Measurements from ENCODE around the gene GNAI1.
"Not testable (repeated sequence)": the region's sequence is repeated elsewhere in the genome, so short reads cannot be mapped to it uniquely, and the experiment has no call there.

GNAI1 gene

GRCh38 chr7:80150611-80151273 lies 16.1 kb downstream of the GNAI1 start:
- DNase-seq (ENCODE audit: low spot score), result no peak

GRCh38 chr7:80151274-80151665 lies 16.6 kb downstream of the GNAI1 start:
- TF ChIP-seq CTCF (IDR thresholded peaks at IDR 0.05; ENCODE audit: extremely low read depth, missing control alignments), result no peak
- DNase-seq (ENCODE audit: low spot score), result no peak

More at GRCh38 chr7:80150611-80151273, 16.1 kb downstream of the GNAI1 start:
- TF ChIP-seq CTCF (IDR thresholded peaks at IDR 0.05; ENCODE audit: extremely low read depth, missing control alignments), result no peak

- TF ChIP-seq CTCF (IDR thresholded peaks at IDR 0.05; ENCODE audit: extremely low read depth, missing control alignments), result no peak
- no peak for DNase-seq (ENCODE audit: low spot score)
Measured at GRCh38 chr7:80153446-80153845, 18.8 kb downstream of the GNAI1 start.

- no peak for DNase-seq (ENCODE audit: low spot score)
- no peak for TF ChIP-seq CTCF (IDR thresholded peaks at IDR 0.05; ENCODE audit: extremely low read depth, missing control alignments)
Measured at GRCh38 chr7:80154656-80155333, 20.2 kb downstream of the GNAI1 start.

GRCh38 chr7:80155374-80155773 lies 20.7 kb downstream of the GNAI1 start:
- no peak for TF ChIP-seq CTCF (IDR thresholded peaks at IDR 0.05; ENCODE audit: extremely low read depth, missing control alignments)
- DNase-seq (ENCODE audit: low spot score), result no peak

GRCh38 chr7:80157770-80158169 lies 23.1 kb downstream of the GNAI1 start:
- not testable (repeated sequence) for DNase-seq (ENCODE audit: low spot score)

GRCh38 chr7:80159802-80160201 lies 25.2 kb downstream of the GNAI1 start:
- TF ChIP-seq CTCF (IDR thresholded peaks at IDR 0.05; ENCODE audit: extremely low read depth, missing control alignments), result no peak

GRCh38 chr7:80161466-80161865 lies 26.8 kb downstream of the GNAI1 start:
- TF ChIP-seq CTCF (IDR thresholded peaks at IDR 0.05; ENCODE audit: extremely low read depth, missing control alignments), result no peak
- no peak for DNase-seq (ENCODE audit: low spot score)

More at GRCh38 chr7:80159802-80160201, 25.2 kb downstream of the GNAI1 start:
- no peak for DNase-seq (ENCODE audit: low spot score)

Measured in GM20000 (cell line).